Stomach smooth muscle (tissue), 2 donors: ENCODE results near the gene CREM.

Experiments used
- H3K27ac ChIP-seq: one replicate; pipeline ENCODE4 v1.7.0; 2013; ENCODE audit warnings: mild to moderate bottlenecking, low read length, inconsistent platforms
- H3K27me3 ChIP-seq, 2 donors: one replicate each; pipeline ENCODE4 v1.7.0; 2013; ENCODE audit warnings: low read length in 2 of 2; ENCODE audit not compliant: insufficient read depth in 2 of 2, control insufficient read depth in 1 of 2
- H3K36me3 ChIP-seq, 2 donors: one replicate each; pipeline ENCODE4 v1.7.0; 2013; ENCODE audit warnings: low read length in 2 of 2; ENCODE audit not compliant: control insufficient read depth in 2 of 2, insufficient read depth in 2 of 2
- H3K4me1 ChIP-seq: one replicate; pipeline ENCODE4 v1.7.0; 2013; ENCODE audit warnings: low read length; ENCODE audit not compliant: control insufficient read depth, insufficient read depth
- H3K4me3 ChIP-seq, 2 donors: one replicate each; pipeline ENCODE4 v1.7.0; 2013; ENCODE audit warnings: low read length in 2 of 2
- H3K9ac ChIP-seq, 2 donors: one replicate each; pipeline ENCODE4 v1.7.0; 2013; ENCODE audit warnings: low read length in 2 of 2, mild to moderate bottlenecking in 1 of 2
- H3K9me3 ChIP-seq, 2 donors: one replicate each; pipeline ENCODE4 v1.7.0; 2013; ENCODE audit warnings: low read length in 2 of 2; ENCODE audit not compliant: control insufficient read depth in 2 of 2
- donor health status: healthy.
- donor health status: Pancreatic carcinoma.

CREM gene

GRCh38 chr10:35135861-35136260 is 9.2 kb downstream of the CREM start:
- no peak overlapping the region for H3K4me3 ChIP-seq
- H3K27ac ChIP-seq: no peak overlapping the region
- H3K4me1 ChIP-seq: no peaks in the 10 kb centered on the region
- H3K9me3 ChIP-seq: no peaks in the 10 kb centered on the region
- H3K27me3 ChIP-seq: no peaks in the 10 kb centered on the region
- H3K36me3 ChIP-seq: no peaks in the 10 kb centered on the region
- H3K9ac ChIP-seq: no peak overlapping the region

GRCh38 chr10:35136263-35136815 is 9.7 kb downstream of the CREM start:
- no peak overlapping the region for H3K27ac ChIP-seq
- H3K9ac ChIP-seq: no peak overlapping the region
- H3K36me3 ChIP-seq: no peaks in the 10 kb centered on the region
- H3K4me1 ChIP-seq: no peaks in the 10 kb centered on the region
- no peaks in the 10 kb centered on the region for H3K27me3 ChIP-seq
- H3K4me3 ChIP-seq: no peak overlapping the region
- H3K9me3 ChIP-seq: no peaks in the 10 kb centered on the region

- no peak overlapping the region for H3K4me3 ChIP-seq
- H3K4me1 ChIP-seq: no peaks in the 10 kb centered on the region
- no peak overlapping the region for H3K9ac ChIP-seq
- H3K27me3 ChIP-seq: no peaks in the 10 kb centered on the region
- H3K9me3 ChIP-seq: no peaks in the 10 kb centered on the region
- H3K36me3 ChIP-seq: no peaks in the 10 kb centered on the region
- H3K27ac ChIP-seq: no peak overlapping the region
Observed at GRCh38 chr10:35140126-35140525, 13.5 kb downstream of the CREM start.

GRCh38 chr10:35140727-35141126 is 14.1 kb downstream of the CREM start:
- Histone ChIP-seq H3K4me1 (no peaks in the 10 kb centered on the region), H3K9ac (no peak overlapping the region), H3K27me3 (no peaks in the 10 kb centered on the region), H3K36me3 (no peaks in the 10 kb centered on the region), H3K4me3 (no peak overlapping the region), H3K9me3 (no peaks in the 10 kb centered on the region), H3K27ac (no peak overlapping the region)

- Histone ChIP-seq H3K36me3 (peaks cover 0 to 6% of the 10 kb centered on the region in 2 donors), H3K4me1 (no peaks in the 10 kb centered on the region), H3K27me3 (no peaks in the 10 kb centered on the region), H3K27ac (no peak overlapping the region), H3K9ac (no peak overlapping the region), H3K9me3 (no peaks in the 10 kb centered on the region), H3K4me3 (no peak overlapping the region)
Observed at GRCh38 chr10:35150308-35150707, 23.7 kb downstream of the CREM start.

GRCh38 chr10:35152992-35153391 is 26.3 kb downstream of the CREM start:
- no peaks in the 10 kb centered on the region for H3K27me3 ChIP-seq
- H3K27ac ChIP-seq: no peak overlapping the region
- no peaks in the 10 kb centered on the region for H3K4me1 ChIP-seq

GRCh38 chr10:35153716-35154115 is 27.1 kb downstream of the CREM start:
- Histone ChIP-seq H3K9me3 (no peaks in the 10 kb centered on the region), H3K9ac (no peak overlapping the region), H3K4me3 (no peak overlapping the region), H3K27ac (no peak overlapping the region), H3K4me1 (no peaks in the 10 kb centered on the region), H3K27me3 (no peaks in the 10 kb centered on the region), H3K36me3 (peaks cover 0 to 6% of the 10 kb centered on the region in 2 donors)

More at GRCh38 chr10:35152992-35153391, 26.3 kb downstream of the CREM start:
- peaks cover 0 to 6% of the 10 kb centered on the region in 2 donors for H3K36me3 ChIP-seq
- H3K4me3 ChIP-seq: no peak overlapping the region
- no peaks in the 10 kb centered on the region for H3K9me3 ChIP-seq
- H3K9ac ChIP-seq: no peak overlapping the region

- no peak overlapping the region for H3K27ac ChIP-seq
- no peaks in the 10 kb centered on the region for H3K36me3 ChIP-seq
- H3K9ac ChIP-seq: no peak overlapping the region
- no peaks in the 10 kb centered on the region for H3K27me3 ChIP-seq
- H3K4me1 ChIP-seq: no peaks in the 10 kb centered on the region
- H3K9me3 ChIP-seq: peaks cover 0 to 2% of the 10 kb centered on the region in 2 donors
- H3K4me3 ChIP-seq: no peak overlapping the region
Observed at GRCh38 chr10:35160743-35161142, 34.1 kb downstream of the CREM start.

- H3K27ac ChIP-seq: no peak overlapping the region
- H3K4me1 ChIP-seq: no peaks in the 10 kb centered on the region
- no peak overlapping the region for H3K9ac ChIP-seq
- peaks cover 0 to 5% of the 10 kb centered on the region in 2 donors for H3K9me3 ChIP-seq
- H3K27me3 ChIP-seq: no peaks in the 10 kb centered on the region
- no peaks in the 10 kb centered on the region for H3K36me3 ChIP-seq
- no peak overlapping the region for H3K4me3 ChIP-seq
Observed at GRCh38 chr10:35161906-35162305, 35.3 kb downstream of the CREM start.

GRCh38 chr10:35165136-35165535 is 38.5 kb downstream of the CREM start:
- Histone ChIP-seq H3K9me3 (peaks cover 0 to 5% of the 10 kb centered on the region in 2 donors), H3K4me3 (no peak overlapping the region), H3K9ac (no peak overlapping the region), H3K27ac (no peak overlapping the region), H3K36me3 (no peaks in the 10 kb centered on the region), H3K4me1 (no peaks in the 10 kb centered on the region), H3K27me3 (no peaks in the 10 kb centered on the region)

GRCh38 chr10:35165811-35166210 is 39.2 kb downstream of the CREM start:
- H3K27ac ChIP-seq: no peak overlapping the region
- H3K27me3 ChIP-seq: no peaks in the 10 kb centered on the region
- H3K9me3 ChIP-seq: peaks cover 0 to 5% of the 10 kb centered on the region in 2 donors
- H3K36me3 ChIP-seq: no peaks in the 10 kb centered on the region
- no peak overlapping the region for H3K4me3 ChIP-seq
- no peak overlapping the region for H3K9ac ChIP-seq
- H3K4me1 ChIP-seq: no peaks in the 10 kb centered on the region
